H9 (cell line): Measurements from ENCODE around the gene CREB5. TPM values are rescaled to one million over a fixed set of nuclear protein-coding genes. Genes with fewer than 3 reads are reported as not detected.

Source experiments
- DNase-seq: peaks from one replicate; pipeline ENCODE4 v3.0.0-alpha.2; 2017
- H2AFZ ChIP-seq: one replicate; pipeline ENCODE4 v1.6.1; 2013; ENCODE audit warnings: mild to moderate bottlenecking, low read length, control low read depth, moderate library complexity
- H2AK5ac ChIP-seq: 2 replicates; pipeline ENCODE4 v1.6.1; 2013; ENCODE audit warnings: low read length, control low read depth, mixed read lengths; ENCODE audit not compliant: insufficient read length
- H2BK120ac ChIP-seq: one replicate; pipeline ENCODE4 v1.6.1; 2013; ENCODE audit warnings: low read depth, mild to moderate bottlenecking, low read length, control low read depth, inconsistent platforms; ENCODE audit not compliant: poor library complexity, severe bottlenecking
- H2BK12ac ChIP-seq: 2 replicates; pipeline ENCODE4 v1.6.1; 2013; ENCODE audit warnings: low read length, control low read depth, mixed read lengths, low read depth; ENCODE audit not compliant: insufficient read length
- H2BK15ac ChIP-seq: 2 replicates; pipeline ENCODE4 v1.6.1; 2013; ENCODE audit warnings: low read depth, low read length, control low read depth
- H2BK20ac ChIP-seq: one replicate; pipeline ENCODE4 v1.6.1; 2013; ENCODE audit warnings: low read depth, mild to moderate bottlenecking, low read length, control low read depth, inconsistent platforms; ENCODE audit not compliant: poor library complexity, severe bottlenecking
- H2BK5ac ChIP-seq: 2 replicates; pipeline ENCODE4 v1.6.1; 2013; ENCODE audit warnings: low read length, control low read depth, mixed read lengths; ENCODE audit not compliant: insufficient read length
- H3K14ac ChIP-seq: 2 replicates; pipeline ENCODE4 v1.6.1; 2013; ENCODE audit warnings: low read length, control low read depth; ENCODE audit not compliant: insufficient read depth
- H3K18ac ChIP-seq: 2 replicates; pipeline ENCODE4 v1.6.1; 2013; ENCODE audit warnings: low read depth, mild to moderate bottlenecking, mixed read lengths, low read length, control low read depth; ENCODE audit not compliant: insufficient read length
- H3K23ac ChIP-seq: 2 replicates; pipeline ENCODE4 v1.6.1; 2013; ENCODE audit warnings: low read length, control low read depth, mixed read lengths, low read depth; ENCODE audit not compliant: insufficient read length
- H3K23me2 ChIP-seq: 2 replicates; pipeline ENCODE4 v1.6.1; 2013; ENCODE audit warnings: low read depth, mild to moderate bottlenecking, mixed read lengths, low read length, control low read depth; ENCODE audit not compliant: insufficient read length, poor library complexity, severe bottlenecking
- H3K27ac ChIP-seq: 2 replicates; pipeline ENCODE4 v1.5.1; 2013; ENCODE audit warnings: low read length, control low read depth, mixed read lengths, low read depth; ENCODE audit not compliant: insufficient read length
- H3K27me3 ChIP-seq: 2 replicates; pipeline ENCODE4 v1.6.1; 2013; ENCODE audit warnings: low read length, control low read depth, inconsistent platforms; ENCODE audit not compliant: insufficient read depth
- H3K4ac ChIP-seq: 2 replicates; pipeline ENCODE4 v1.6.1; 2013; ENCODE audit warnings: low read depth, mild to moderate bottlenecking, control low read depth, inconsistent platforms, low read length, moderate library complexity
- H3K4me1 ChIP-seq: 2 replicates; pipeline ENCODE4 v1.6.1; 2013; ENCODE audit warnings: low read length, control low read depth, inconsistent platforms; ENCODE audit not compliant: insufficient read depth
- H3K4me2 ChIP-seq: 2 replicates; pipeline ENCODE4 v1.6.1; 2013; ENCODE audit warnings: low read length, control low read depth, mixed read lengths; ENCODE audit not compliant: insufficient read length, insufficient read depth
- H3K56ac ChIP-seq: 2 replicates; pipeline ENCODE4 v1.6.1; 2013; ENCODE audit warnings: low read depth, mild to moderate bottlenecking, mixed read lengths, low read length, control low read depth; ENCODE audit not compliant: insufficient read length
- H3K79me1 ChIP-seq: 2 replicates; pipeline ENCODE4 v1.6.1; 2013; ENCODE audit warnings: low read depth, mild to moderate bottlenecking, moderate library complexity, low read length, control low read depth, inconsistent platforms; ENCODE audit not compliant: insufficient read depth, poor library complexity, severe bottlenecking
- H3K79me2 ChIP-seq: 2 replicates; pipeline ENCODE4 v1.6.1; 2013; ENCODE audit warnings: low read length, control low read depth, inconsistent platforms; ENCODE audit not compliant: insufficient read depth
- H3K9ac ChIP-seq: 2 replicates; pipeline ENCODE4 v1.6.1; 2013; ENCODE audit warnings: low read length, control low read depth, mixed read lengths; ENCODE audit not compliant: insufficient read length; ENCODE audit errors: extremely low read depth
- H3K9me3 ChIP-seq: one replicate; pipeline ENCODE4 v1.6.1; 2013; ENCODE audit warnings: low read depth, low read length, inconsistent platforms; ENCODE audit not compliant: control insufficient read depth
- H3T11ph ChIP-seq: one replicate; pipeline ENCODE4 v1.6.1; 2013; ENCODE audit warnings: mild to moderate bottlenecking, low read length, control low read depth, inconsistent platforms
- H4K20me1 ChIP-seq: one replicate; pipeline ENCODE4 v1.6.1; 2013; ENCODE audit not compliant: control insufficient read depth, insufficient read length, insufficient read depth
- H4K5ac ChIP-seq: 2 replicates; pipeline ENCODE4 v1.6.1; 2013; ENCODE audit warnings: low read depth, mild to moderate bottlenecking, mixed read lengths, low read length, control low read depth; ENCODE audit not compliant: insufficient read length
- H4K8ac ChIP-seq: replicated peaks from 2 replicates; pipeline ENCODE4 v1.6.1; 2013; ENCODE audit warnings: low read length, control low read depth, mixed read lengths, low read depth; ENCODE audit not compliant: insufficient read length
- H4K91ac ChIP-seq: 2 replicates; pipeline ENCODE4 v1.6.1; 2013; ENCODE audit warnings: low read depth, mild to moderate bottlenecking, moderate library complexity, mixed read lengths, low read length, control low read depth; ENCODE audit not compliant: insufficient read length
- H3K27ac Mint-ChIP-seq, 3 experiments: 2 replicates in 2 of 3; 3 replicates in 1 of 3; pipeline ENCODE4 v1.8.0; 2020 to 2021; ENCODE audit warnings: mixed read lengths in 3 of 3, mild to moderate bottlenecking in 1 of 3, moderate library complexity in 1 of 3
- H3K27me3 Mint-ChIP-seq: 2 replicates; pipeline ENCODE4 v1.8.0; 2021; ENCODE audit warnings: low read depth, mild to moderate bottlenecking, moderate library complexity, mixed read lengths
- H3K36me3 Mint-ChIP-seq, 3 experiments: 2 replicates in 2 of 3; 3 replicates in 1 of 3; pipeline ENCODE4 v1.8.0; 2020 to 2021; ENCODE audit warnings: low read depth in 3 of 3, mixed read lengths in 3 of 3; ENCODE audit not compliant: insufficient read depth in 1 of 3
- H3K4me1 Mint-ChIP-seq, 2 experiments: 2 replicates each; pipeline ENCODE4 v1.8.0; 2020; ENCODE audit warnings: mixed read lengths in 2 of 2
- H3K4me3 Mint-ChIP-seq, 2 experiments: 2 replicates in 1 of 2; 3 replicates in 1 of 2; pipeline ENCODE4 v1.8.0; 2020 to 2021; ENCODE audit warnings: mild to moderate bottlenecking in 2 of 2, mixed read lengths in 2 of 2, moderate library complexity in 1 of 2
- H3K9me3 Mint-ChIP-seq, 2 experiments: 2 replicates in 1 of 2; 3 replicates in 1 of 2; pipeline ENCODE4 v1.8.0; 2020; ENCODE audit warnings: mild to moderate bottlenecking in 2 of 2, mixed read lengths in 2 of 2, moderate library complexity in 1 of 2
- WGBS: extraction: QIAGEN DNeasy Blood & Tissue Kit; methylation state at CpG from one replicate; pipeline ENCODE4 v1.1.7; 2013; ENCODE audit warnings: missing lambda C conversion rate, low lambda C conversion rate, mixed read lengths; ENCODE audit not compliant: insufficient read length; ENCODE audit errors: extremely low coverage; 5-methylcytosine and 5-hydroxymethylcytosine counted together
- total RNA-seq: library from RNA; stranded (reverse); gene quantifications from 2 replicates; pipeline ENCODE4 v1.2.1, GENCODE V29; 2021
- TF ChIP-seq, protein P1 (sequence below): fragments of 200-600 bp; sonication (generic); conservative IDR thresholded peaks from 3 replicates; pipeline ENCODE4 v1.8.0; 2021; ENCODE audit warnings: antibody characterized with exemption, mild to moderate bottlenecking

Gene CREB5
- total RNA-seq, 1 experiment from 2014 or later, result 4.0 TPM

- Histone ChIP-seq H4K8ac (no peak overlapping the region), H4K91ac (no peak overlapping the region), H4K5ac (no peak overlapping the region), H3K79me1 (no peaks in the 10 kb centered on the region), H3K79me2 (no peaks in the 10 kb centered on the region), H2AFZ (no peak overlapping the region), H3K4ac (no peak overlapping the region), H3K4me2 (no peak overlapping the region), H3K23ac (no peak overlapping the region), H3K14ac (no peak overlapping the region), H4K20me1 (no peaks in the 10 kb centered on the region), H2BK15ac (no peak overlapping the region), H2BK120ac (no peak overlapping the region), H2BK20ac (no peak overlapping the region), H2BK5ac (no peak overlapping the region), H3K27me3 (no peaks in the 10 kb centered on the region), H3K4me1 (peaks cover 3% of the 10 kb centered on the region; the same call in 1 of the 2 replicates), H3K9ac (no peak overlapping the region), H3K9me3 (no peaks in the 10 kb centered on the region), H3K23me2 (no peaks in the 10 kb centered on the region), H3K56ac (no peak overlapping the region), H3K18ac (no peak overlapping the region), H2BK12ac (no peak overlapping the region), H3T11ph (no peak overlapping the region), H2AK5ac (no peak overlapping the region), H3K27ac (no peak overlapping the region)
- no peak for DNase-seq
- H3K4me3 Mint-ChIP-seq, result no peak overlapping the region
- no peaks in the 10 kb centered on the region for H3K9me3 Mint-ChIP-seq
- no peaks in the 10 kb centered on the region for H3K36me3 Mint-ChIP-seq
- H3K27ac Mint-ChIP-seq, result no peak overlapping the region
- peaks cover 14 to 23% of the 10 kb centered on the region in 2 experiments for H3K4me1 Mint-ChIP-seq
- H3K27me3 Mint-ChIP-seq, result no peaks in the 10 kb centered on the region
- WGBS, result no CpG with 5 or more reads among the region's 4 CpGs
- TF ChIP-seq, protein P1, sequence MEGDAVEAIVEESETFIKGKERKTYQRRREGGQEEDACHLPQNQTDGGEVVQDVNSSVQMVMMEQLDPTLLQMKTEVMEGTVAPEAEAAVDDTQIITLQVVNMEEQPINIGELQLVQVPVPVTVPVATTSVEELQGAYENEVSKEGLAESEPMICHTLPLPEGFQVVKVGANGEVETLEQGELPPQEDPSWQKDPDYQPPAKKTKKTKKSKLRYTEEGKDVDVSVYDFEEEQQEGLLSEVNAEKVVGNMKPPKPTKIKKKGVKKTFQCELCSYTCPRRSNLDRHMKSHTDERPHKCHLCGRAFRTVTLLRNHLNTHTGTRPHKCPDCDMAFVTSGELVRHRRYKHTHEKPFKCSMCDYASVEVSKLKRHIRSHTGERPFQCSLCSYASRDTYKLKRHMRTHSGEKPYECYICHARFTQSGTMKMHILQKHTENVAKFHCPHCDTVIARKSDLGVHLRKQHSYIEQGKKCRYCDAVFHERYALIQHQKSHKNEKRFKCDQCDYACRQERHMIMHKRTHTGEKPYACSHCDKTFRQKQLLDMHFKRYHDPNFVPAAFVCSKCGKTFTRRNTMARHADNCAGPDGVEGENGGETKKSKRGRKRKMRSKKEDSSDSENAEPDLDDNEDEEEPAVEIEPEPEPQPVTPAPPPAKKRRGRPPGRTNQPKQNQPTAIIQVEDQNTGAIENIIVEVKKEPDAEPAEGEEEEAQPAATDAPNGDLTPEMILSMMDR, result no peak
Measured at GRCh38 chr7:28702171-28702570, 289.9 kb downstream of the CREB5 start.
